Activated CD4-positive, alpha-beta memory T cell treated with anti-CD3 and anti-CD28 coated beads, Interleukin-2, amount 10 ng/mL, durations not matched to agents 7 days and 5 days (primary cell): ENCODE results near the gene AK2. TPM values are rescaled to one million over a fixed set of nuclear protein-coding genes. Genes with fewer than 3 reads are reported as not detected.
"Not testable (repeated sequence)": the region's sequence is repeated elsewhere in the genome, so short reads cannot be mapped to it uniquely, and the experiment has no call there.

ENCODE experiments used
- CTCF ChIA-PET: fragments of 350-600 bp; sonication (Branson Sonifier 250); formaldehyde crosslinking; loops from one replicate; lab custom pipeline; 2021; ENCODE audit warnings: antibody characterized with exemption, inconsistent platforms; lab: Charles Lee
- POLR2A ChIA-PET: fragments of 350-600 bp; sonication (Branson Sonifier 250); formaldehyde crosslinking; loops from one replicate; lab custom pipeline; 2021; ENCODE audit warnings: antibody characterized with exemption; lab: Charles Lee
- DNase-seq: peaks from one replicate; pipeline ENCODE4 v3.0.0-alpha.2; 2020
- H3K27ac Mint-ChIP-seq: one replicate; pipeline ENCODE4 v1.8.0; 2021; ENCODE audit warnings: mild to moderate bottlenecking, mixed read lengths
- H3K27me3 Mint-ChIP-seq: one replicate; pipeline ENCODE4 v1.8.0; 2021; ENCODE audit warnings: mixed read lengths
- H3K36me3 Mint-ChIP-seq: one replicate; pipeline ENCODE4 v1.8.0; 2021; ENCODE audit warnings: low read depth, mixed read lengths
- H3K4me1 Mint-ChIP-seq: one replicate; pipeline ENCODE4 v1.8.0; 2021; ENCODE audit warnings: mixed read lengths
- H3K4me3 Mint-ChIP-seq: one replicate; pipeline ENCODE4 v1.8.0; 2021; ENCODE audit warnings: mild to moderate bottlenecking, mixed read lengths
- H3K9me3 Mint-ChIP-seq: one replicate; pipeline ENCODE4 v1.8.0; 2021; ENCODE audit warnings: mixed read lengths
- total RNA-seq, 2 experiments: library from RNA; stranded (reverse); gene quantifications; one replicate each; pipeline ENCODE4 v1.2.3, GENCODE V29; 2021

The AK2 gene
- total RNA-seq, 2 experiments from 2014 or later = 189 to 192 TPM

GRCh38 chr1:33031506-33031905, 5.2 kb downstream of the AK2 start:
- CTCF ChIA-PET = interaction anchor here (1.2 to 1.4 kb wide), 2 partner anchors 96 to 98 kb away, joined by 3 to 5 read pairs; no protein-coding TSS in a partner anchor
- POLR2A ChIA-PET = no interaction called here
- Mint-ChIP-seq H3K9me3 (no peaks in the 10 kb centered on the region), H3K36me3 (peaks cover 63% of the 10 kb centered on the region), H3K27me3 (no peaks in the 10 kb centered on the region), H3K27ac (no peak overlapping the region), H3K4me1 (peaks cover 68% of the 10 kb centered on the region), H3K4me3 (no peak overlapping the region)
- no peak for DNase-seq

GRCh38 chr1:33030575-33030974, 6.1 kb downstream of the AK2 start:
- no peak for DNase-seq
- Mint-ChIP-seq H3K27ac (no peak overlapping the region), H3K36me3 (peaks cover 57% of the 10 kb centered on the region), H3K27me3 (no peaks in the 10 kb centered on the region), H3K4me1 (peaks cover 69% of the 10 kb centered on the region), H3K4me3 (no peak overlapping the region), H3K9me3 (no peaks in the 10 kb centered on the region)
- ChIA-PET CTCF (interaction anchor here (1.4 kb wide), 2 partner anchors 13 to 97 kb away, joined by 4 to 5 read pairs; no protein-coding TSS in a partner anchor), POLR2A (interaction anchor here (0.7 to 1.6 kb wide), 4 partner anchors 15 to 111 kb away, joined by 3 to 5 read pairs (median 3); no protein-coding TSS in a partner anchor)

DNA sequence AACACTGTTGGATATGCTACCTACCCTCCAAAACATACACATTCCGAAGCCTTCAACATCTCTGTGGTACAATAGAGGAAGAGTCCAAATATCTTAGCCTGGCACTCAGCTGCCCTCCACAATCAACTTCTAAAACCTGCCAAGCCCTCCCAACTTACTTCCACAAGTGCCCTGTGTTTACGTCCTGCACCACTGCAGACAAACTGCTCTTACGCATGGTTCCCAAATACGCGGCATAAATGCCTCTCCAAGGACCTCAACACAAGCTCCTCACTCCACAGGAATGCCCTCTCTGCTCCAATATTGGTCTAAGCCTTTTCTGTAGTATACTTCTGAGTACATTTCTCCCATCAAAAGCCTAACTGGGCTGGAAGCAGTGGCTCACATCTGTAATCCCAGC, 6.8 kb downstream of the AK2 start:
- Mint-ChIP-seq H3K4me1 (peaks cover 69% of the 10 kb centered on the region), H3K4me3 (no peak overlapping the region), H3K27me3 (no peaks in the 10 kb centered on the region), H3K9me3 (no peaks in the 10 kb centered on the region), H3K27ac (no peak overlapping the region), H3K36me3 (peaks cover 54% of the 10 kb centered on the region)
- DNase-seq = no peak
- CTCF ChIA-PET = interaction anchor here (1.4 kb wide), 1 partner anchor 14 kb away, joined by 4 read pairs; no protein-coding TSS in a partner anchor
- POLR2A ChIA-PET = interaction anchor here (1.4 to 1.6 kb wide), 2 partner anchors 15 to 66 kb away, joined by 3 to 5 read pairs; no protein-coding TSS in a partner anchor

DNA sequence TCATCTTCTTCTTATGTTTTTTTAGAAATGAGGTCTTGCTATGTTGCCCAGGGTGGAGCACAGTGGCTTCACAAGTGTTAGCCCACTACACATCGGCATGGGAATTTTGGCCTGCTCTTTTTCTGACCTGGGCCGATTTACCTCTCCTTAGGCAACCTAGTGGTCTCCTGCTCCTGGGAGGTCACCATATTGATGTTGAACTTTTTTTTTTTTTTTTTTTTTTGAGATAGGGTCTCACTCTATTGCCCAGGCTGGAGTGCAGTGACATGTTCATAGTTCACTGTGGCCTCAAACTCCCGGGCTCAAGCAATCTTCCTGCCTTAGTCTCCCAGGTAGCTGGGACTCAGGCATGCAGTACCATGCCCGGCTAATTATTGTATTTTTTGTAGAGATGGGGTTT, 7.5 kb downstream of the AK2 start:
- POLR2A ChIA-PET = interaction anchor here (1.6 kb wide), 1 partner anchor 66 kb away, joined by 5 read pairs; no protein-coding TSS in a partner anchor
- Mint-ChIP-seq H3K27me3 (no peaks in the 10 kb centered on the region), H3K4me1 (peaks cover 69% of the 10 kb centered on the region), H3K36me3 (peaks cover 52% of the 10 kb centered on the region), H3K9me3 (no peaks in the 10 kb centered on the region), H3K4me3 (no peak overlapping the region), H3K27ac (no peak overlapping the region)
- CTCF ChIA-PET = no interaction called here
- DNase-seq = no peak

DNA sequence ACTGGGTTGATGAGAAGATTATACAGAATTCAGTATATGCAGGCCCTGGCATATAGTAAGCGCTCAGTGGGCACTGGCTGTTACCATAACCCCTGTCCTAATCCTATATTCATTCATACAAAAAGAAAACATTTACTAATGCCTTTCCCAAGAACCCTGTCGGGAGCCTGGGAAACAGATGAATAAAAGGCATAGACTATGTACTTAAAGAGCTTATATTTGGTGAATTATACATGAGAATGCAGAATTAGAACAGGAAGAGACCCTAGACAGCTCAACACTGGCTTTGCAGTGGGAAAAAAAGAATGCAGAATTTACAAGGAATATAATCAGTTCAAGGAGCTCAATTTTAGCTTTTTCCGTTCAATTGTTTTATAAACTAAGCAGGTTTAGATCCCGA, 10.9 kb downstream of the AK2 start:
- peaks cover 57% of the 10 kb centered on the region for H3K4me1 Mint-ChIP-seq
- CTCF ChIA-PET = interaction anchor here (0.9 to 1.8 kb wide), 5 partner anchors 22 to 90 kb away, joined by 3 to 4 read pairs (median 3); no protein-coding TSS in a partner anchor

GRCh38 chr1:33025180-33025569, 11.5 kb downstream of the AK2 start:
- H3K27ac Mint-ChIP-seq = peak overlapping the region; percentile 71
- ChIA-PET POLR2A (interaction anchor here (1.2 to 1.5 kb wide), 3 partner anchors 10 to 44 kb away, joined by 4 to 6 read pairs (median 5); no protein-coding TSS in a partner anchor), CTCF (interaction anchor here (0.7 to 1.8 kb wide), 7 partner anchors 9 to 95 kb away, joined by 3 to 5 read pairs (median 3); no protein-coding TSS in a partner anchor)
- no peak for DNase-seq
- no peak overlapping the region for H3K4me3 Mint-ChIP-seq
- H3K36me3 Mint-ChIP-seq = peaks cover 59% of the 10 kb centered on the region
- H3K4me1 Mint-ChIP-seq = peaks cover 55% of the 10 kb centered on the region
- H3K9me3 Mint-ChIP-seq = no peaks in the 10 kb centered on the region
- no peaks in the 10 kb centered on the region for H3K27me3 Mint-ChIP-seq

More for the DNA sequence above, 10.9 kb downstream of the AK2 start:
- H3K4me3 Mint-ChIP-seq = no peak overlapping the region
- no peaks in the 10 kb centered on the region for H3K27me3 Mint-ChIP-seq
- H3K9me3 Mint-ChIP-seq = no peaks in the 10 kb centered on the region
- DNase-seq = no peak
- H3K27ac Mint-ChIP-seq = no peak overlapping the region
- POLR2A ChIA-PET = interaction anchor here (1.1 to 1.5 kb wide), 4 partner anchors 10 to 45 kb away, joined by 3 to 6 read pairs (median 4); no protein-coding TSS in a partner anchor
- peaks cover 63% of the 10 kb centered on the region for H3K36me3 Mint-ChIP-seq

DNA sequence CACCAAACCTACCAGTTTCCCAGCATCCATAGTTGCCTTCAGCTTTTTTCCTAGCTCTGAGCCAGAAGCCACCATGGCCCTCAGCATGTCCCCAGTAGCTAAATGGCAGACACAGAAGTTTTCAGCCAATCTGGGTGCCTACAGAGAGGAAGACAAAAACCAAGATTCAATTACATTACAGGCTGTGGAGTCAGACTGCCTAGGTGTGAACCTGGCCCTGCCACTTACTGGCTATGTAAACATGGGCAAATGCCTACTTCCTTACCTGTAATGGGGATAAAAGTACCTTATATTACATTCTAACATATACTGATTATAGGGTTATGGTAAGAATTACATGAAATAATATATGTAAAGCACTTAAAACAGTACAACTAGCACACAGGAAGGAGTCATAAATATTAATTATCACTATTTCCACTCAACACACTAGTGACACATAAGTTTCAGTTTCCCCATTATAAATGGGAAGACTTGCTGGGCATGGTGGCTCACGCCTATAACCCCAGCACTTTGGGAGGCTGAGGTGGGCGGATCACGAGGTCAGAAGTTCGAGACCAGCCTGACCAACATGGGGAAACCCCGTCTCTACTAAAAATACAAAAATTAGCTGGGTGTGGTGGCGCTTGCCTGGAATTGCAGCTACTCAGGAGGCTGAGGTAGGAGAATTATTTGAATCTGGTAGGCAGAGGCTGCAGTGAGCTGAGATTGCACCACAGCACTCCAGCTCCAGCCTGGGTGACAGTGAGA, 12.1 kb downstream of the AK2 start:
- peak overlapping the region; percentile 71 for H3K27ac Mint-ChIP-seq
- ChIA-PET CTCF (interaction anchor here (0.7 to 1.8 kb wide), 6 partner anchors 10 to 96 kb away, joined by 3 to 5 read pairs (median 3); no protein-coding TSS in a partner anchor), POLR2A (interaction anchor here (0.6 to 1.5 kb wide), 4 partner anchors 9 to 54 kb away, joined by 3 to 6 read pairs (median 4); no protein-coding TSS in a partner anchor)
- DNase-seq = peak; percentile 54
- peaks cover 49% of the 10 kb centered on the region for H3K4me1 Mint-ChIP-seq
- H3K9me3 Mint-ChIP-seq, H3K27me3 Mint-ChIP-seq, H3K4me3 Mint-ChIP-seq: not testable (repeated sequence)
- H3K36me3 Mint-ChIP-seq = peaks cover 59% of the 10 kb centered on the region

DNA sequence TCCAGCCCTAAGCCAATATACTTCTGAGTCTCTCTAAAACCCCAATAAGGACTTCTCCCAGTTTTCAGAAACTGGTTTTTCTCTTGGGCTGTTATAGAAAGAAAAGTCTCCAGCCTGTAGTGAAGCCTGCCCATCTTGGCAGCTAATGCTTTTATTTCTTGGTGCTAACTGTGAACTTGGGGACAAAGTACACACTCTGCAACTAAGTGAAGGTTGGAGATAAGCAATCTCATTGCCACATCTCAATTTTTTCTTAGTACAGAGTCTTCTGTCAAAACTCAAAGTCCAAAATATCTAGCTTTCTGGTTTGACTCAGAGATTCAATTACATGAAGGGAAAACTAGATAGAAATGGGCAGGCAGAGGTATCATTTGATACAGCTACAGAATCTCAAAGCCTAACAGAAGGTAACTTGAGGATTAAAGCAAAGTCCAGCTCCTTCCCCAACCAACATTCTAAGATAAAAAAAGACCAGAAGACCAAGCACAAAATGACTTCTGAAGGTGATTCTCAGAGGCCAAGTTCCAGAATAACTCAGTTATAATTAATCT, 14.0 kb downstream of the AK2 start:
- Mint-ChIP-seq H3K4me1 (peaks cover 55% of the 10 kb centered on the region), H3K9me3 (no peaks in the 10 kb centered on the region), H3K4me3 (no peak overlapping the region), H3K27me3 (no peaks in the 10 kb centered on the region), H3K27ac (peak overlapping the region; percentile 40), H3K36me3 (peaks cover 64% of the 10 kb centered on the region)
- no peak for DNase-seq
- CTCF ChIA-PET = interaction anchor here (0.9 to 1.0 kb wide), 4 partner anchors 30 to 130 kb away, joined by 3 to 4 read pairs (median 4); no protein-coding TSS in a partner anchor
- POLR2A ChIA-PET = interaction anchor here (0.9 to 1.7 kb wide), 3 partner anchors 25 to 58 kb away, joined by 3 to 7 read pairs (median 4); no protein-coding TSS in a partner anchor

GRCh38 chr1:33021567-33022431, 14.9 kb downstream of the AK2 start:
- Mint-ChIP-seq H3K27ac (no peak overlapping the region), H3K9me3 (no peaks in the 10 kb centered on the region), H3K27me3 (no peaks in the 10 kb centered on the region), H3K4me1 (peaks cover 49% of the 10 kb centered on the region), H3K36me3 (peaks cover 66% of the 10 kb centered on the region), H3K4me3 (no peak overlapping the region)
- DNase-seq = no peak
- POLR2A ChIA-PET = interaction anchor here (0.7 to 1.7 kb wide), 5 partner anchors 11 to 38 kb away, joined by 3 to 7 read pairs (median 3); no protein-coding TSS in a partner anchor
- CTCF ChIA-PET = interaction anchor here (0.9 to 1.7 kb wide), 3 partner anchors 21 to 33 kb away, joined by 3 to 4 read pairs (median 4); no protein-coding TSS in a partner anchor

GRCh38 chr1:33018112-33018511, 18.6 kb downstream of the AK2 start:
- peaks cover 20% of the 10 kb centered on the region for H3K4me1 Mint-ChIP-seq
- ChIA-PET CTCF (no interaction called here), POLR2A (interaction anchor here (0.7 to 1.0 kb wide), 2 partner anchors 9 to 32 kb away, joined by 3 read pairs; no protein-coding TSS in a partner anchor)
- no peak for DNase-seq
- no peaks in the 10 kb centered on the region for H3K9me3 Mint-ChIP-seq
- H3K36me3 Mint-ChIP-seq = peaks cover 66% of the 10 kb centered on the region
- peak overlapping the region; percentile 72 for H3K27ac Mint-ChIP-seq
- no peak overlapping the region for H3K4me3 Mint-ChIP-seq
- no peaks in the 10 kb centered on the region for H3K27me3 Mint-ChIP-seq

DNA sequence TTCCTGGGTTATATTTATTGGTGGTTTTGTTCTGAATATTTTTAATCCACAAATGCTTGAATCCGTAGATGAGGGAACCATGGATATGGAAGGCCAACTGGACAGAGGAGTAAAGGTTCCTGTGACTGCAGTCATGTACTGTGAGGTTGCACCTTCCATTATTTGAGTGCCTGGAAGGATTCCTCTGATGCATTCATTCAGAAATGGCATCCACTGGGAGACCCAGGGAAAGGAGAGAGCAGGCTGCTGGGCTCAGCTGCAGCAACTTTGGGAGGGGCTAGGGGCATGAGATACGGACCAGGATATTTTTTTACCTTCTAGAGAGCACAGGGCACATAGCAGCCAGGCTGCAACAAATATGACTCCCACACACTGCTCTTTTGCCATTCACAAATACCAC, 19.5 kb downstream of the AK2 start:
- ChIA-PET CTCF (no interaction called here), POLR2A (interaction anchor here (1.0 kb wide), 1 partner anchor 8 kb away, joined by 3 read pairs; no protein-coding TSS in a partner anchor)
- Mint-ChIP-seq H3K36me3 (peaks cover 66% of the 10 kb centered on the region), H3K27ac (peak overlapping the region; percentile 7), H3K4me1 (peaks cover 13% of the 10 kb centered on the region), H3K27me3 (no peaks in the 10 kb centered on the region), H3K4me3 (no peak overlapping the region), H3K9me3 (no peaks in the 10 kb centered on the region)
- DNase-seq = no peak
